Measurements from ENCODE around the gene CGNL1.
A peak's percentile ranks its signal among the peaks of the same experiment; 100 is the strongest.

The CGNL1 gene

DNA sequence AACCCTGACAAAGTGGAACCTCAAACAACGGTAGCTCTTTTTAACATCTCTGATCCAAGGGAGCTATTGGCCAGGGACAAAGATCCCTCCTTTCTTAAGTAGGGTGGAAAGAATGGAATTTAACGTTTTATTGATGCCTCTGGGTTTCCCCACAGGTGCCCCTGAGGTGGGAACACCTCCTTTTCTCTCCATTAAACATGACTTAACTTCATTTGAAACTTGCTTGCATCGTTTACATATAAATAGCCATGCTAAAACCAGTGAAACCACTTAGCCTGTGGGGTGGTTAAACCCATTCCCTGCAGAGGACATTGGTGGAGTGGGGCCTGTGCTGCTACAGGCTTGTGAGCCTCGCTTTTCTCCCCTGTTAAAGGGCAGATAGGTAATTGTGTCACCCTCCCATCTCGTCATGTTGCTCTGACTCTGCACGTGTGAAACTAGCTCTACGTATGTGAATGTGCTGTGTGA, 9.7 kb downstream of the CGNL1 start:
- DNase-seq = no peak

DNA sequence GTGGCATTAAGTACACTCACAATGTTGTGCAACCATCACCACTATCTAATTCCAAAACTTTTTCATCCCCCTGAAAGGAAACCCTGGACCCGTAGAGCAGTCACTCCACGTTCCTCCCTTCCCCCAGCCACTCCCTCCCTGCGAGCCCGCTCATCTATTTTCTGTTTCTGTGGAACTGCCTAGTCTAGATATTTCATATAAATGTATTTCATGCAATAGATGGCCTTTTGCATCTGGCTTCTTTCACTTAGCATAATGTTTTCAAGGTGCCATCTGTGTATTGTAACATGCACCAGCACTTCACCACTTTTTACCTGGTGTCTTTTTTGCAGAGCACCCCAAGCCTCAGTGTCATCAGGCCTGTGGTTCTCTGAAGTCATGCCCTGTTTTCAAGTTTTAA, 10.7 kb downstream of the CGNL1 start:
- DNase-seq = no peak

DNA sequence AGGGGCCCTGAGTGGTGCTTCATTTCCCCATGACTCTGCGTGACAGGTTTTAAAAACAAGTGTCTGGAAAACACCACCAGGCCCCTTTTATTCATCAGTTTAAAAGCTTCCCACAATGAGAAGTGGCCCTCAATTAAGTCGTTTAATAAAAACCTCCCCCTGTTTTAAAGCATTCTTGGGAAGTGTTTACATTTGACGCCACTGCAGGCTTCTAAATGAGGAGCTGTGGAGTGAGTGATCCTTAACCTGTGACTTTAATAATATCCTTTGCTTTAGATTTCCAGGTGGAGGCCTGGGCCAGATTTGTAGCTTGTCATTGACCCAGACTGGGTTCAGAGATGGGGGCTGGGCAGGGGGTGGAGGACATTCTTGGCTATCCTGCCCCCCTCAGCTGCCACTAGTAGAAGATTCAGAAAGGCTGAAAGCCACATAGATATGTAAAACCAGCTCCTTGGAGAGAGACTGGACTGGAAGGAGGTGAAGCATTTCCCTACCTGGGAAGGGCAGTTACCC, 11.3 kb downstream of the CGNL1 start:
- DNase-seq = peak; percentile 61

DNA sequence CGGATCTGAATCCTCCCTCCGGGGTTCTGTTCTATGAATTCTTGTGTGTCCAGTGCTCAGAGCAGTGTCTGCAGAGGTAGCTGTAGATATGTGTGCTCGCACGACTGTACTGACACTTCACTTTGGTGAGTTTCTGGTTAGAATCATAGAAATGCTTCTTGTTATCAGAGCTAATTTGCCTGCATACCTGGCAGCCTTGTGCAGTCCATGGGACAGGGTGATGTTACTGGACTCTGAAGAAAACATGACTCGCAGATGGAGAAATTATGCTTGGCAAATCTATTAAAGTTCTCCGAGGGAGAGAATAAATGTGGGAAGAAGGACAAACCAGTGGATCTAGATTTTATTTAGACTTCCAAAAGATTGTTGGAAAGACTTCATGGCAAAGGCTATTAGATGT, 12.2 kb downstream of the CGNL1 start:
- no peak for DNase-seq

DNA sequence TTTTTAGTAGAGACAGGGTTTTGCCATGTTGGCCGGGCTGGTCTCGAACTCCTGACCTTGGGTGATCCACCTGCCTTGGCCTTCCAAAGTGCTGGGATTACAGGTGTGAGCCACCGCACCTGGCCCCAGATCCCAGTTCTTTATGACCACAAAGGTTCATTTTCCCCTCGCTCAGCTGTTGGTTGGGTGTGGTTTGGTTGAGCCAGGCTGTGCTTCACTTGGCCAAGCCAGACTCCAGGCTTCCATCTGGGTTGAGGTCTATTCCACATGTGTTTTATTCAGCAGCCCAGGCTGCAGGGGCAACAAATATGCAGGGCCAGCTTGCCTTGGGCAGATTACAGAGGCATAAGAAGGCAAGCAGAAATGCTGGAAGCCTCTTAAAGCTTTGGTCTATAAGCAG, 13.7 kb downstream of the CGNL1 start:
- DNase-seq = no peak

DNA sequence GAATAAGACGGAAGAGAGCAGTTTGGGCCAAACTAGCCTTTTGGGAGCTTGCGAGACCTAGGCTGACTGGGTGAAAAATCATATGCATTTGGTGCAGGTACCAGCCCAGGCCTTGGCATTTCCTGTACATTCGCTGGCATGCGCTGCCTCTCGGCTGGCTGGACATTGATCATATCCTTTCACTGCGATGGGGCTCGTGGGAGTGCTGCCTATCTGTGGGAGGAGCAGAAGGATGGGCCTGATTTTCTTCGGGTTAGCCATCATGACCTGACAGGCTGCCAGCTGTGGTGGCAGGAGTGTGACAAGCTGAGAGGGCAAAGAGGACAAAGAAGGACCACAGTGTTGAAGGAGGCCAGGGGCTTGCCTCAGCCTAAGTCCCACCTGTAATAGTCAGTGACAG, 14.3 kb downstream of the CGNL1 start:
- DNase-seq = no peak

DNA sequence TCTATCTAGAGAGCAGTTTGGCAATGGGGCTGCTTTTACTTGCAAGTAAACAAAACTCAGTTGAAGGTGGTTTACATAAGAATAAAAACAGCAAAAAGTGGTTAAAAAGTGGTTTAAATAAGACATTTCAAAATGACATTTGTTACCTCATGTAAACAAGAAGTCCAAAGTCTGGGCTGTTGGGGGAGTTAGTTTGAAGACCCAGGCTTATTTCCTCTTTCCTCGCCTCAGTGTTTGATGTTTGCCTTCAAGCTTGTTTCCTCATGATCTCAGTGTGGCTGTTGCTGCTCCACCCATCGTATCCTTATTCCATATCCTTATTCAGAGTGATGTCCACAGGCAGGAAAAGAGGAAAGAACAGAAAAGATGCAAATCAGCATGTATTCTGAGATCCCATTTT, 15.2 kb downstream of the CGNL1 start:
- no peak for DNase-seq

DNA sequence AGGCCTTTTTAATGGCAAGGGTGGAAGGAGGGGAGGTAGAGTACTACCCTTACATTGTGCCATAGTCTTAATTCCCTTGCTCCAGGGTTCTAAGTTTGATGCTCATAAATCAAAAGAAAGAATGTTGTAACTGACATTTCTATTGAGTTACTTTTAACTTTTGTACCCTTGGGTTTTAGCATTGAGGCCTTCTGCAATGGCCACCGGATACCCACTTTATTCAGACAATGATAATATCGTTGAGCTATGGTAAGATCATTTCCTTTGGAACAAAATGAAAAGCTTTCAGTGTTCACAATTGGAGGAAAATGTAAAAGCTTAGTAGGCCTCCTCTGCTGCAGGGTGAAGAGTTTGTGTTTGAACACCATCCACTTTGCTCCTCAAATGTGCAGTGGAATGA, 16.8 kb downstream of the CGNL1 start:
- DNase-seq = no peak

DNA sequence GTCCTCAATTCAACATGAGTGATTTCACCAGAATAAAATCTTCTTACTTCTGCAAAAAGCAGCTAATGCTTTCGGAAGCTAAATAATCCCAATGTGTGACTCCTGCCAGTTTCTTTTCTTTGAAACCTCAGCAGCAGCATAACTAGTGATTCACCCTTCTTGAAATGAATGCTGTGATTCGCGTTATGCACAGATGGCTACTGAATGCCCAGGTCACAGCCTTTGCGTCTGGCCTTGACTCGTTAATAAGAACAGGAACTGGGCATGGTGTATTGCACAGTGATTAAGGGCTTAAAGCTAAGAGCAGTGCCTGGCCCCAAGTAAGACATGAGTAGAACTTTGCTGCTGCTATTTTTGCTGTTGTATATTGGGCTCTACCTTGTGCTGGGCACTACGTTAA, 19.0 kb downstream of the CGNL1 start:
- DNase-seq = no peak

DNA sequence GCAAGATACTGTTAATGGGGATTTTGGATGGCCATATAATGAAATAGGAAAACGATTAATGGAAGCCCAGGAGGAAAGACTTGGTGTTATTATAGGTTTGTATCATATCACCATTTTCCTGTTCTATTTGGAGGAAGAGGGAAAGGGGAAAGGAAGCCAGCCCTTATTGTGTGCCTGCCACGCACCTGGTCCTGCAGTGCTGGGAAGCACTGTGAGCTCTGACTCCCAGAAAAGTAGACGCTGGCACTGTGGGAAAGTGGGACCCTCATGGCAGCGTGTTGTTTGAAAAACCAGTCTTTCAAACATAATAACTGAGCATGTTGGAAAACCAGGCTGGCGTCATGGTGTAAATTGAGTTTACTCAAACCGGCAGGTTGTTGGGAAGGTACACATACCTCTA, 22.0 kb downstream of the CGNL1 start:
- DNase-seq = no peak

DNA sequence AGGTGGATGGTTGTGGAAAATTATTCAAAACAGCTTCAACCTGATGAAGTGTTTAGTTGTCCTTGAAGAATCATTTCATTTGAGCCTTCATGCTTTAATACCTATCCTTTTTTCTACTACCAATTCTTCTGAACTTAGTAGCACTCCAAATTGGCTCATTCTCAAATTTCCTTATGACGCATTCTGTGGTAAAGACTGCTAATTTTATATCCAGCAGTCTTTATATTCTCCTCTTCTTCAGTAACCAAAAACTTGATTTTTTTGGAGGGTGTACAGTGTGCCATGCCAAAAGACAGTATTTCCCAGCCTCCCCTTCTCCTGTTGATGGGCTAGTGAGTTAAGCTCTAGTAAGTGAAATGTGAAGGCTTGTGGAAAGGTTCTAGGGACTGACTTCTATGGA, 25.2 kb downstream of the CGNL1 start:
- DNase-seq = no peak

DNA sequence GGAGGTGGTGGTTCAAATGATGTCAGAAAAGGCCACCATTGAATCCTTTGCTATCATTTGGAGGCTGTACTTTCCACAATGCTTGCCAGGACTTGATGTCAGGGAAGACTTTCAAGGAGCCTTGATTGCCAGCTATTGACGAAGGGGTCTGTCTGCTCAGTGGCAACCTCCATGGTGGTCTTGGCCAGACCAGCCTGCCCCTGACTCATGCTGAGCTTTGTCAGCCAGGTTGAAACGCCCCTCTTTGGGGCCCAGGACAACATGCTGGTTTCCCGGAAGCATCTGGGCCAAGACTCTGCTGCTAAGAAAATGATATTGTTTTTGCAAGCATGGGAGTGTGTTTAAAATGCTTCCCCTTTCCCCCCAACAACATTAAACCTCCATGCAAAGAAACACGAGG, 26.7 kb downstream of the CGNL1 start:
- DNase-seq = no peak

DNA sequence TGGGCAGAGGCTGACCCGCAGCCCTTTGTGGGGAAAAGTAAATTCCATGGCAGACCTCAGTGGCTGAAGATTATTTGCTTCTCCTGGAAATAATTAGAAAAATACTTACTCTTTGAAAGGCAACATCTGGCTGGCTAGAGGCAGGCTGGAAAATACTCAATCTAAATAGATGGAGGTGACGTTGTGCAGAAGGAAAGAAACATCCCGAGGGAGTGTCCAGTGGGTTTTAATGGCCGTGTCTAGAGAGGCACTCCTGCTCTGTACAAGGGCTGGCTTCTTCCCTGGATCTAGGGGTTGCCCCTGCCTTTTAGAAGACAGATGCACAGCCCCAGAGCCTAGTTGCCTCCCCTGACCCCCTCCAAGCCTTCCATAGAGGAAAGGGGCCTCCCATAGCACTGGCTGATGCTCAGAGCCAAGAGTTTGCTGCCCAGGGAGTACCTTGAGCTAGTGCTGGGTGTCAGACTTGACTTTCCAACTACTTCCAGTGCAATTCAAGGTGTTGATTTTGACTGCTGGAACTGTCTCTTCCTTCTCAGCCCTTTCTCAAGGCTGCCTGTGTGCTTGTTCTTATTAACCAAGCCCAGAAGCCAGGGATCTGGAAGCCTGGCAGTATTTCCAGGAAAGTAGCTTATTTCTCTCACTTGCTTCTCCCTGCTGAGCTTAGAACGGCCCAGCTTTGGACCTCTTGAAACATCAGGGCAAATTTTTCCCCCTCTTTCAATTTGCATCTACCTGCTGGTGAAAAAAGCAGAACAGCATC, 27.4 kb downstream of the CGNL1 start:
- no peak for DNase-seq

DNA sequence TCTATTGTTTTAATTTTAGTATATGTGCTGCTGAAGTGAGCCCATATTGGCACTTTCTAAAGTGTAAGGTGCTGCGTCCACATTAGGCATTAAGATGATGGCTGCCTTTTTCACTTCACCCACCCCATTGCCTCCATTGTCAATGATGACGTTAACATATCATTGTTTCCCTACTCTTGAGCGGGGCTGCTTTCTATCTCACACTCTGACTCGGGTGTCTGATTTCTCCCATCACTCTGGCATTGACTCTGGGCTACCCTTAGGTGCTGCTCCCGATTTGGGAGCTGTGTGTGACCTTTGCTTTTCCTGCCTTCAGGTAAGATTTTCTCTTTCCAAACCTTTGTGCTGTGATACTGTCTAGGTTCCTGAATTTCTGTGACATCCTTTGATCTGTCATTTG, 28.8 kb downstream of the CGNL1 start:
- DNase-seq = no peak

DNA sequence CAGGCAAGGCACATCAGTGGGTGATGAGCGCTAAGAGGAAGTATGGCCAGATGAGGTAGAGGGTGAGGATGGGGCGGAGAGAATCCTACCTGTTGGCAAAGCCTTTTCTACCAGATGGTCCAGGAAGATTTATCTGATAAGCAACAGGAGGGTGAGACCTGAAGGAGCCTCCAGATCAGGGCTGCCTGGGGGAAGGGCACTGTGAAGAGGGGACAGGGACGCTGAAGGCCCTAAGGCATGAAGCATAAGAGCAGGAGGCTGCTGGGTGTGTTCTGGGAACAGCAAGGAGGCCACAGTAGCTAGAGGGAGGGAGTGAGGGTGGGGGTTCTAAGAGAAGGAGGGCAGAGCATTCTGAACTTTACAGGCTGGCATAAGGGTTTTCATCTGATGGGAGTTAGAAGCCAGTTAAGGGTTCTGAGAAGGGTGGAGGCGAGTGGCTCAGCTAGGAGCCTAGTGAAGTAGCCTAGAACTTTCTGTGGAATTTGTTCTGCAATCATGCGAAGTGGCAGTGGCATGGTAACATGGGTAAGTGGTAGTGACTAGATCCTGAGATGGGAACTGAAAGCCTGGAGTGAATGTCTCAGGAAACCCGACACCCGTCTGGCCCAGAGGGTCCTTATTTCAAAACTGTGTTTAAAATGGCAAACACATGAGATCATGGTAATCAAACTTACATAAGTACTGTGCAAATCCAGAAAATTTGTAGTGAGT, 29.9 kb downstream of the CGNL1 start:
- DNase-seq = no peak

DNA sequence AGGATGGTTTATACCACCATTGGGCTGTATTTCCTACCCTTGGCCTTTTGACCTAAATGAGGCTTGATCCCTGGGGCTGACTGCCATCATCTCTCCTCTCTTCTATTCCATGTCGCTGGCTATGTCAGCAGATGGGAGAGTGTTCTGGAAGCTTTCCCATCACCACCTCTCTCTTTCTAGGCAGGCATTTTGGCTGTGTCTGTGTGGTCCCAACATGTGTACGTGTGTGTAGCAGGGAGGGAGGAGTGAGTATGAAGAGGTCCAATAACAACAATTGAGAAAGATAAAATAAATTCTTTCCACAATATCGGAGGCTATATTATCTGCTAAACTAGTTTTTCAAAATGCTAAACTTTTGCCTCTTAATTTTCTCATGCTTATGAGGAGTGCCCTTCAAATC, 34.1 kb downstream of the CGNL1 start:
- DNase-seq = no peak

DNA sequence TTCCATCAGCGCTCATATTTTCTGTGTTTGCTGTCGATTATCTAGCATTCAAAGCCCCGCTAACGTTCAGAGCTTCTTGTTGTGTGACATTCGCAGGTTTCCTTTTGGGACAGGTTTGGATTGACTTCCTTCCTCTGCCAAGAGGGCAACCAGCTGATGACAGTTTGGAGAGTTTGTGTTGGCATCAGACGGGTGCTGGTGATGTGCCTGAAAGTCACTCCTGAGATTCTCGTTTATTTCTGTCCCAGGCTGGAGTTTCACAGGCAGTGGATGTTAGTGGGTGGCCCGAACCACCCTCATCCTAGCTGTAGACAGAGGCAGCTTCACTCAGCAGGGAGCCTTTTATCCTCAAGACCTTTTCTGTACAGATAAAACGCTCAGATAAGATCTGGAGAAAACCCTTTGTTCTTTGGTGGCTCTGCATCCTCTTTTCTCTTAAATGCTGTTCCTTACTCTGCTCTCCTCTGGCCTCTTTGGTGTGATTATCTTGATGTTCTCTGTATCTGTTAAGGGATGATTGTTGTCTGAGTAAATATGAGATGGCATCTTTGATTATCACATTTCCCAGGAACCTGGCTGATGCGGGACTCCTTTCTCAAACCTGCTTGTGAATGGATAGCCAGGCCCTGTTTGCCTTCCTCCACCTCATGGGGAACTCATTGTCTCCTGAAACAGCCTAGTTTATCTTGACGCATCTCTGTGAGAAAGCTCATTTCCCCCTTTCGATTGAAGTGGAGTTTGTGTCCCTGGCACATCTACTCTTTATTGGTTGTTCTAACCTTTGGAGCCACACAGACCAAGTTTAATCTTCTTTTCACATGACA, 35.9 kb downstream of the CGNL1 start:
- DNase-seq = no peak

DNA sequence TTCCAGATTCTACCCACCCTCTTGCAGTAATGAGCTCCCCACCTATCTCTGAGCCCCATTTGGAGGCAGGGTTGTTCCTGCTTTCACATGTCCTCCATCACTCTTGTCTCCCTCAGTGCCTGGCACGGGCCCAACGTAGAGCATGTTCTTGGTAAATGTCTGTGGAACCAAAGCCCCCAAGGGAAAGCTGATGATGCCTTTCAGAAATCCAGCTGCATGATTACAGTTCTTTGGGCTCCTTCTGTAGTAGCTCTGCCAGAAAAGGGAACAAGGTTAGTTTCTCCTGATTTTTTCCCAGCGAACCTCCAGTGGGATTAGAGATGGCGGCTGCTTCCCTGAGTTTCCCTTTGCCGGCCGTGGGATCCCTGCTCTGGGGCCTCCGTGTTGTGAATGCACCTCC, 39.3 kb downstream of the CGNL1 start:
- DNase-seq = no peak

DNA sequence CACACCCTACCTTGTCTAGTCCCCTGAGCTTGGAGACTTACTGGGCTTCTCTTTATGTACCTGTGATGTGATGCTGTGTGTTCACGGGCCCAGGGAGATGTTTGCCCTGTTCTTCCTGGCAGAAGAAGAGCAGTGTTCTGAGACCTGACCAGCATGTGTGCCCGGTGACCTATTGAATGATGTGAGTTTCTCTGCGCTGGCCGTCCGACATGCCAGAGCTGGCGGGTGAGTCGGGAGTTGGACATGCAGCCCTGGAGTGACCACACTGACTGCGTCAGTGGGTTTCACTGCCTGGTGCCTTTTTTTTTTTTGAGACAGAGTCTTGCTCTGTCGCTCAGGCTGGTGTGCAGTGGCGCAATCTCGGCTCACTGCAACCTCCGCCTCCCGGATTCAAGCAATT, 42.3 kb downstream of the CGNL1 start:
- DNase-seq = no peak

DNA sequence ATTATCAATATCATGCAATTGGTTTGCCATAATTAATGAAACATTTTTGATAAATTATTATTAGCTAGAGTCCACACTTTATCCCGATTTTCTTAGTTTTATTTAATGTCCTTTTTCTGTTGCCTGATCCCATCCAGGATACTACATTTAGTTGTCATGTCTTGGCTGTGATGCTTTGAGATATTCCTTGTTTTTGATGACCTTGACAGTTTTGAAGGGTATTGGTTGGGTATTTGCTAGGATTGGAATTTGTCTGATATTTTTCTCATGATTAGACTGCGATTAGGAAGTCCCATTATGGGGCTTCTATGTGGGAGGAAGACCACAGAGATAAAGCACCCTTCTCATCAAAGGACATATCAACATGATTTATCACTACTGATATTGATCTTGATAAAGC, 43.0 kb downstream of the CGNL1 start:
- no peak for DNase-seq

DNA sequence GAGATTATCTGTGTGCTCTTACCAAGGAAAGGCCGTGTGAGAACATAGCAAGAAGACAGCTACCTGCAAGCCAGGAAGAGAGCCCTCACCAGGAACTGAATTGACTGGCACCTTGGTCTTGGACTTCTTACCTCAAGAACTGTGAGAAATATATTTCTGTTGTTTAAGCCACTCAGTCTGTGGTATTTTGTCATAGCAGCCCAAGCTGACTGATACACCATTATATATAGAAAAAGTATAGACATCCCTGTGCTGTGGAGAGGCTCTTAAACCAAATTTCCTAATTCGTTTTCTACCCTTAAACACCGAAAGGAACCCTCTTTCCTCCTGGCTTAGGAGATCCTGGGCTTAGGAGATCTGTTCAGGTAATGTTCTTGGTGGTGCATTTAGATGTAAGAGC, 44.8 kb downstream of the CGNL1 start:
- DNase-seq = no peak

DNA sequence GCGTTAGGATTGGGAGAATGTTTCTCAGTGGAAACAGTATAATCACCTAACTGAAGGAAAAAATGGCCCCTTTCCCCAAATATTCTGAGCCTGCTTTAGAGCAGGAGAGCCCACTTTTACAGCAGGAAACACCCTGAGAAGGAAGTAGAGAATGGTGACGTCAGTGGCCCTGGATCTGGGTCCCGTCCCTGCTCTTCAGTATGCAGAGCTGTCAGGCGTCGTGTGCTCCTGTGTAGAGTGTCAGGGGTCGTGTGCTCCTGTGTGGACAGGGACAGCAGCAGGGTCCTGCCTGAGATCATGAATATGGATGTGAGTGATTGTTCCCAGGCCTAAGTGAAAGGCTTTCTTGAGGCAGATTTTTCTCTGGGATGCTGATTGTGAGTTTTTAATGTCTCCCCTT, 45.2 kb downstream of the CGNL1 start:
- DNase-seq = no peak

DNA sequence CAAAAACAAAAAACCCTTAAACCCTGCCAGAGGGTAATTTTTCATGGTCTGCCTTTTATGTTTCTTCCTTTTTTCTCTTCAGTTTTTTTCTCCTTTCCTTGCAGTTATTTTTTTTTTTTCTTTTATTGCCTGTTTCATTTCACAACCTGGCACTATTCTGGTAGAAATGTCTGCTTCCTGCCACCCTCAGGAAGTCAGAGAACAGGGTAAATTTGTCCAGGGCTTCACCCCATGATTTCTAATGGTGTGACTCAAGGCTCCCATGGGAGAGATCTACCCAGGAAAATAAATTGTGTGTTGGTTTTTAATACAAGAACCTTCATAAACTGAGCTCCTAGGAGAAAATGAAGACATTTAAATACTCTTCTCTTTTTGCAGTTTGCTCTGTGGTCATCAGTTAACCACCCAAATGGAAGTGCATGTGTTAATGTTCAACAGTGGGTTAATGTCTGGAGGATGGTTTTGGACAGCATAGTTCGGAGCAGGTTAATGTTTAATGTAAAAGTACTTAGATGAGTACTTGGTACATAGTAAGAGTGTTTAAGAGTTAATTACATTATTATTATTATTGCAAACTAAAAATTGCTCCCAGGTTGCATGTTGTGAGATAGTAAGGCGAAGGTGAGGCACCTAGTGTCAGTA, 45.9 kb downstream of the CGNL1 start:
- DNase-seq = no peak

Data from DMS79 (cell line).